Vagina (tissue), 2 donors: ENCODE data around the gene MAB21L2. TPM values are rescaled to one million over a fixed set of nuclear protein-coding genes. Genes with fewer than 3 reads are reported as not detected.
"Not testable (repeated sequence)": the region's sequence is repeated elsewhere in the genome, so short reads cannot be mapped to it uniquely, and the experiment has no call there.

Source experiments
- DNase-seq, 2 donors: peaks; one replicate each; pipeline ENCODE4 v3.0.0-alpha.2; 2017; ENCODE audit errors: extremely low spot score in 2 of 2
- H3K27ac ChIP-seq: fragments of 200-600 bp; sonication (generic); one replicate; pipeline ENCODE4 v1.5.1; 2019
- H3K27me3 ChIP-seq: fragments of 200-600 bp; sonication (generic); one replicate; pipeline ENCODE4 v1.5.1; 2019
- H3K36me3 ChIP-seq, 2 donors: fragments of 200-600 bp; sonication (generic); one replicate each; pipeline ENCODE4 v1.5.1; 2017 to 2019
- H3K4me1 ChIP-seq: fragments of 200-600 bp; sonication (generic); one replicate; pipeline ENCODE4 v1.5.1; 2019
- H3K4me3 ChIP-seq, 2 donors: fragments of 200-600 bp; sonication (generic); 1 replicate in 1 of 2; 2 replicates in 1 of 2; pipeline ENCODE4 v1.5.1; 2016 to 2019
- H3K9me3 ChIP-seq: fragments of 200-600 bp; sonication (generic); one replicate; pipeline ENCODE4 v1.5.1; 2019
- POLR2A ChIP-seq, 2 donors: fragments of 450-650 bp; IDR thresholded peaks; one replicate each; pipeline ENCODE4 v1.6.1; 2017; ENCODE audit warnings: antibody characterized with exemption in 2 of 2, mild to moderate bottlenecking in 2 of 2, moderate library complexity in 2 of 2
- POLR2AphosphoS5 ChIP-seq, 2 donors: sonication (generic); formaldehyde crosslinking; IDR thresholded peaks; one replicate each; pipeline ENCODE4 v1.9.0; 2017; ENCODE audit warnings: antibody characterized with exemption in 2 of 2, mild to moderate bottlenecking in 2 of 2, low read depth in 1 of 2; ENCODE audit not compliant: insufficient read depth in 1 of 2
- intact Hi-C: fragments of 100-400 bp; cut with DNase I; formaldehyde crosslinking; loops from one replicate; pipeline ENCODE4 v1.15.1; 2023
- total RNA-seq: library from RNA; depleted of rRNA; stranded (reverse); fragments of >200 nt; gene quantifications from one replicate; pipeline ENCODE4 v1.2.3, GENCODE V29; 2016
- TF ChIP-seq, protein P1 (sequence below), 3 experiments: fragments of 450-650 bp in 2 of 3; fragments of 200-600 bp in 1 of 3; sonication (generic) in 1 of 3; IDR thresholded peaks; one replicate each; pipeline ENCODE4 v1.5.1; 2017 to 2019; ENCODE audit warnings: antibody characterized with exemption in 3 of 3, mild to moderate bottlenecking in 2 of 3, moderate library complexity in 2 of 3

Gene MAB21L2
- total RNA-seq, 1 donor from 2014 or later: 0.25 TPM

DNA sequence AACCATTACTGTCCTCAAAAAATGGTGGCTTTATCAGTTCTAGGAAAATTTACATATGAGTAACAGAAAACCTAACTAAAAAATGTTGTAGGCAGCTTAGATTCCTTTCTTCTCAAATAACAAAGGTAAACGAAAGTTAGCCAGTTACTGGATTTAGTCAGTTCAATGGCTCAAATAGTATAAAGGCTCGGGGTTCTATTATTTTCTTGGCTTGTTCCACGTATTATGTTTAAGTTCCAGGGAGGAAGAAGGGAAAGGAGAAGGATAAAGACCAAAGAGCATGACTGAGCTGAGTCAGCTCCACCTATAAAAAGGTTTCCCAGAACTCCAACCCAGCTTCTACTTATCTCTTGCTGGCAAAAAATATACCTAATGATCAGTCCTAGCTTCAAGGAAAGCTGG is 41.0 kb upstream of the MAB21L2 start:
- Histone ChIP-seq H3K9me3 (no peaks in the 10 kb centered on the region), H3K27me3 (no peaks in the 10 kb centered on the region), H3K4me1 (no peaks in the 10 kb centered on the region), H3K36me3 (no peaks in the 10 kb centered on the region), H3K27ac (no peak overlapping the region), H3K4me3 (no peak overlapping the region)
- no peak for DNase-seq
- TF ChIP-seq, protein P1, sequence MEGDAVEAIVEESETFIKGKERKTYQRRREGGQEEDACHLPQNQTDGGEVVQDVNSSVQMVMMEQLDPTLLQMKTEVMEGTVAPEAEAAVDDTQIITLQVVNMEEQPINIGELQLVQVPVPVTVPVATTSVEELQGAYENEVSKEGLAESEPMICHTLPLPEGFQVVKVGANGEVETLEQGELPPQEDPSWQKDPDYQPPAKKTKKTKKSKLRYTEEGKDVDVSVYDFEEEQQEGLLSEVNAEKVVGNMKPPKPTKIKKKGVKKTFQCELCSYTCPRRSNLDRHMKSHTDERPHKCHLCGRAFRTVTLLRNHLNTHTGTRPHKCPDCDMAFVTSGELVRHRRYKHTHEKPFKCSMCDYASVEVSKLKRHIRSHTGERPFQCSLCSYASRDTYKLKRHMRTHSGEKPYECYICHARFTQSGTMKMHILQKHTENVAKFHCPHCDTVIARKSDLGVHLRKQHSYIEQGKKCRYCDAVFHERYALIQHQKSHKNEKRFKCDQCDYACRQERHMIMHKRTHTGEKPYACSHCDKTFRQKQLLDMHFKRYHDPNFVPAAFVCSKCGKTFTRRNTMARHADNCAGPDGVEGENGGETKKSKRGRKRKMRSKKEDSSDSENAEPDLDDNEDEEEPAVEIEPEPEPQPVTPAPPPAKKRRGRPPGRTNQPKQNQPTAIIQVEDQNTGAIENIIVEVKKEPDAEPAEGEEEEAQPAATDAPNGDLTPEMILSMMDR (IDR thresholded peaks at IDR 0.05): no peak
- intact Hi-C loops: no loop called here

DNA sequence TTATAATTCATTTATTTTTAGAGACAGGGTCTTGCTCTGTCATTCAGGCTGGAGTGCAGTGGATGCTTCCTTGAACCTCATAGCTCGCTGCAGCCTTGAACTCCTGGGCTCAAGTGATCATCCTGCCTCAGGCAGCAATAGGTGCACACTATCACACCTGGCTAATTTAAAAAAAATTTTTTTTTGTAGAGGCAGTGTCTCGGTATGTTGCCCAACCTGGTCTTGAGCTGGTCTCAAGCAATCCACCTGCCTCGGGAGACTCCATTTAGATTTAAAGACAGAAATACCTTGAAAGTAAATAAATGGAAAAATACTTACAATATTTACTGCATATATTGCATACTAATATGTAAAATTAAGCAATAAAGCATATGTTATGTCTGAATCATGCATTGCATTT is 40.3 kb upstream of the MAB21L2 start:
- intact Hi-C loops: no loop called here
- Histone ChIP-seq H3K9me3 (no peaks in the 10 kb centered on the region), H3K4me3 (no peak overlapping the region), H3K36me3 (no peaks in the 10 kb centered on the region), H3K27ac (no peak overlapping the region), H3K4me1 (no peaks in the 10 kb centered on the region), H3K27me3 (no peaks in the 10 kb centered on the region)
- TF ChIP-seq POLR2A (IDR thresholded peaks at IDR 0.05) (no peak), POLR2AphosphoS5 (IDR thresholded peaks at IDR 0.05; ENCODE audit: insufficient read depth in 1 of 2, low read depth in 1 of 2) (no peak)
- TF ChIP-seq, protein P1 (IDR thresholded peaks at IDR 0.05): no peak
- DNase-seq: no peak

DNA sequence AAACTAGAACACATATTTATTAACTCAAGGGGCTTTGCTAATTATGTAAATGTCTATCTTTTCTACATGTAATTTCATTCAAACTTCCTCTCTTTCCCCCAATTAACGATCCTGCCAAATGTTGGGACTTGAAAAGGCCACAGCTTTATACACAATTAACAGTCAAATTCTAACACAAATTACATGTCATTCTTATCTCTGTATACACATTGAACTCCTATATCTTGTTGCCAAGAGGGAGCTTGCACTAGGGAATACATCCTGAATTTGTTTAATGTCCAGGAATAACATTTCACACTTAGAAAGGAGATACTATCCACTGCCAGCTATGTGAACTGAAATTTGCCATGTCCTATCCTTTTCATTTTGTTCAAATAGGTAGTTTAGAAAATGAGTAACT is 38.9 kb upstream of the MAB21L2 start:
- TF ChIP-seq POLR2A (IDR thresholded peaks at IDR 0.05) (no peak), POLR2AphosphoS5 (IDR thresholded peaks at IDR 0.05; ENCODE audit: insufficient read depth in 1 of 2, low read depth in 1 of 2) (no peak)
- TF ChIP-seq, protein P1 (IDR thresholded peaks at IDR 0.05): no peak
- Histone ChIP-seq H3K27me3 (no peaks in the 10 kb centered on the region), H3K4me1 (no peaks in the 10 kb centered on the region), H3K36me3 (no peaks in the 10 kb centered on the region), H3K27ac (no peak overlapping the region), H3K4me3 (no peak overlapping the region), H3K9me3 (no peaks in the 10 kb centered on the region)
- intact Hi-C loops: no loop called here
- DNase-seq: no peak

DNA sequence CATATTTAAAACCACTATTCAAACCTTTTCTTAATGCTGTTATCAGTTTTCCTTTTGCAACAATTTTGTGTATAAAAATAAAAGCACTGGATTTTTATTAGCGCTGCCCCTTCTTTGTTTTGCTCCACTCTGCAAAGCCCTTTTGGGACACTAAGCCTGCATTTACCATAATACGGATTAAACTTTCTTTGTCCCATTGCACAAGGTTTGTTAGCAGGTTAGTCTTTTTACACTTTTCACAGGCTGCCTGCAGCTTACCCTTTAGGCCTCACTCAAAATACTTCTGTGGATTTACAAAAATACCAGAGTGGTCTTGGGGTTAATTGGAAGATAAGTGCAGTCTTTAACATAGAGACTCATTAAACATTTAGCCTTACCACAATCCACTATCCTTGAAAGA is 35.7 kb upstream of the MAB21L2 start:
- TF ChIP-seq POLR2A (IDR thresholded peaks at IDR 0.05): no peak
- TF ChIP-seq, protein P1 (IDR thresholded peaks at IDR 0.05): no peak
- DNase-seq: no peak
- no peak overlapping the region for H3K4me3 ChIP-seq
- H3K36me3 ChIP-seq: no peaks in the 10 kb centered on the region
- no peaks in the 10 kb centered on the region for H3K9me3 ChIP-seq
- no peaks in the 10 kb centered on the region for H3K4me1 ChIP-seq
- intact Hi-C loops: no loop called here
- no peaks in the 10 kb centered on the region for H3K27me3 ChIP-seq
- no peak overlapping the region for H3K27ac ChIP-seq

DNA sequence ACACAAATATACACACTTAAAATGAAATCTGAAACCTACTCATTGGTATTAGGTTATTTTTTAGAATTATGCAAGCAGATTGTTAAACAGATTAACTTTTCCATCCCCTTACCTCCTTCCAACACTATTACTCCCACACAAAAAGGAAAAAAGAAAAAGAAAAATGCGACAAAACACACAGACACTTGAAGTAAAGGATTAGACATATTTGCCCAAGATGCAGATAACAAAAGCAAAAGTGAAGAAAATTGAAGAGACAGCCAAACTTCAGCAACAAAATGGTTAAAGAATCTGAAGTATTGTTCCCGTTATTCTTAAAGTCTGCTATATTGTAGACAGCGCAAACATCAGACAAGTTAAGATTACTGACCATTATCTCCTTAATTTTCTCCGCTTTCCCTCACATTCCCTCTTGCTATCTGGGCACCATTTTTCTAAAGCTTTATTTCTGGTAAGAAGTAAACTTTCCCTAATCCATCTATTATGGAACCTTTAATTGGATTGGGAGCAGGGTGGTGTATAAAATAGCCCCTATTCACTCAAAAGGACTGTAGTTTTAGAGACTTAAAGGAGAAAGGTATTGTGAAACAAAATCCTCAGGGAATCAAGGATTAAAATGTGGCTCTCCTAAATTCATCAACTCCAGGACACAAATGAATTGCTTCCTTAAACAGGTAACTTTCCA is 34.7 kb upstream of the MAB21L2 start:
- H3K27me3 ChIP-seq: no peaks in the 10 kb centered on the region
- H3K4me3 ChIP-seq: no peak overlapping the region
- TF ChIP-seq, protein P1 (IDR thresholded peaks at IDR 0.05): no peak
- no peaks in the 10 kb centered on the region for H3K9me3 ChIP-seq
- no peak overlapping the region for H3K27ac ChIP-seq
- H3K4me1 ChIP-seq: no peaks in the 10 kb centered on the region
- no peaks in the 10 kb centered on the region for H3K36me3 ChIP-seq
- intact Hi-C loops: no loop called here
- DNase-seq: no peak

DNA sequence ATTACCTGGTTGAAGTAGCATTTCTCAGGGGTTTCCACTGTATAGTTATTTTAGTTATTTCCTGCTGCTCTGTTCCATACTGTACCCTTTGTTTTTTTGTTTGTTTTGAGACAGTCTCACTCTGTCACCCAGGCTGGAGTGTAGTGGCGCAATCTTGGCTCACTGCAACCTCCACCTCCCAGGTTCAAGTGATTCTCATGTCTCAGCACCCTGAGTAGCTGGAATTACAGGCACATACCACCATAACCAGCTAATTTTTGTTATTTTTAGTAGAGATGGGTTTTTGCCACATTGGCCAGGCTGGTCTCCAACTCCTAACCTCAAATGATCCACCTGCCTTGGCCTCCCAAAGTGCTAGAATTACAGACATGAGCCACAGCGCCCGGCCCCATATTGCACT is 24.1 kb upstream of the MAB21L2 start:
- H3K4me1 ChIP-seq, DNase-seq, H3K4me3 ChIP-seq, H3K36me3 ChIP-seq, intact Hi-C loops, H3K27me3 ChIP-seq, H3K9me3 ChIP-seq, H3K27ac ChIP-seq: not testable (repeated sequence)
